ENCODE results near the gene WDR72. TPM values are rescaled to one million over a fixed set of nuclear protein-coding genes. Genes with fewer than 3 reads are reported as not detected.

The WDR72 gene
- total and polyA plus RNA-seq, 4 donors, result 6.1 to 55.4 (median 17.0) TPM

DNA sequence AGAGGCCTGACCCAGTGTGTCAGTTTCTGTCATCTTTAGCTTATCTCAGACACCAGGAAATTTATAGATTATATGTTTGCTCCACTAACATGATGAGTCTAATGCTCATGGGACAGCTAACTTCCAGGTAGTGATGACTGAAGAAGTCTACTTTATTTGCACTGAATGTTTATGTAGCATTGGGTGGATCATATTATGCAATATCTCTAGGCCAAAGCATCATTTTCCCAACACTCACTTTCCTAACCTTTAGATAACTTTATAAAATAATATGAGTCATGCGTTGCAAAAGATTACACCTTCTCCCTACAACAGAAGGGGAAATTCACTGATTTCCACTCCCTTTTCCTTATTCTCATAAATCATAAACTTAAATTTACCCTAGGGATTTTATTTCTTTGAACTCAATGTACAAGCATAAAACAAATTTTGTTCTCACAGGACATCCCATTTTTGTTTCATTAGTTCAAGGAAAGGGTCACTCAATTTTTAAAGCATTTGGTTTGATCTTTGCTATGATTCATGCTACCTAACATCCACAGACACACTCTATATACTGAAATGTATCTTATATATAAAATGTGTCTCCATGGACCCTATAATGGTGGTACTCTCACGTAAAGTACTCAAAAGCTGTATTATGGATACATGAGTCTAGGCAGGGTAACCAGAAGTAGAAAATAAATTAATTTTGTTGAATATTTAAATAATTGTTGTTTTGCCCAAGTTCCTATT, 225.2 kb downstream of the WDR72 start:
- 78% methylated on average over 2 of the region's 2 CpGs for WGBS
- DNase-seq (ENCODE audit: low spot score), result no peak
- Histone ChIP-seq H3K9ac (ENCODE audit: low read depth in 1 of 2, low read length in 2 of 2) (no peak overlapping the region), H3K27ac (ENCODE audit: low read depth in 1 of 2, low read length in 2 of 2) (no peak overlapping the region), H3K36me3 (ENCODE audit: control insufficient read depth in 4 of 4, insufficient read depth in 3 of 4, low read depth in 1 of 4, low read length in 3 of 4) (peaks cover 0 to 3% (median 0%) of the 10 kb centered on the region in 4 donors), H3K9me3 (ENCODE audit: control insufficient read depth in 4 of 4, low read length in 3 of 4) (no peaks in the 10 kb centered on the region), H3K27me3 (ENCODE audit: control insufficient read depth in 4 of 4, insufficient read depth in 4 of 4, low read length in 3 of 4) (no peaks in the 10 kb centered on the region), H3K4me3 (ENCODE audit: low read depth in 1 of 3, low read length in 3 of 3) (no peak overlapping the region), H3K4me1 (ENCODE audit: control insufficient read depth in 4 of 4, insufficient read depth in 4 of 4, low read length in 3 of 4) (no peaks in the 10 kb centered on the region)
- TF ChIP-seq, protein P1, sequence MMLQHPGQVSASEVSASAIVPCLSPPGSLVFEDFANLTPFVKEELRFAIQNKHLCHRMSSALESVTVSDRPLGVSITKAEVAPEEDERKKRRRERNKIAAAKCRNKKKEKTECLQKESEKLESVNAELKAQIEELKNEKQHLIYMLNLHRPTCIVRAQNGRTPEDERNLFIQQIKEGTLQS (IDR thresholded peaks at IDR 0.05), result peak; percentile 56
- TF ChIP-seq RXRA (IDR thresholded peaks at IDR 0.05), result peak in 1 of 2 donors; percentile 84
- peak; percentile 23 to 66 for TF ChIP-seq HNF4A (conservative IDR thresholded peaks at IDR 0.05)
- TF ChIP-seq, protein P2, sequence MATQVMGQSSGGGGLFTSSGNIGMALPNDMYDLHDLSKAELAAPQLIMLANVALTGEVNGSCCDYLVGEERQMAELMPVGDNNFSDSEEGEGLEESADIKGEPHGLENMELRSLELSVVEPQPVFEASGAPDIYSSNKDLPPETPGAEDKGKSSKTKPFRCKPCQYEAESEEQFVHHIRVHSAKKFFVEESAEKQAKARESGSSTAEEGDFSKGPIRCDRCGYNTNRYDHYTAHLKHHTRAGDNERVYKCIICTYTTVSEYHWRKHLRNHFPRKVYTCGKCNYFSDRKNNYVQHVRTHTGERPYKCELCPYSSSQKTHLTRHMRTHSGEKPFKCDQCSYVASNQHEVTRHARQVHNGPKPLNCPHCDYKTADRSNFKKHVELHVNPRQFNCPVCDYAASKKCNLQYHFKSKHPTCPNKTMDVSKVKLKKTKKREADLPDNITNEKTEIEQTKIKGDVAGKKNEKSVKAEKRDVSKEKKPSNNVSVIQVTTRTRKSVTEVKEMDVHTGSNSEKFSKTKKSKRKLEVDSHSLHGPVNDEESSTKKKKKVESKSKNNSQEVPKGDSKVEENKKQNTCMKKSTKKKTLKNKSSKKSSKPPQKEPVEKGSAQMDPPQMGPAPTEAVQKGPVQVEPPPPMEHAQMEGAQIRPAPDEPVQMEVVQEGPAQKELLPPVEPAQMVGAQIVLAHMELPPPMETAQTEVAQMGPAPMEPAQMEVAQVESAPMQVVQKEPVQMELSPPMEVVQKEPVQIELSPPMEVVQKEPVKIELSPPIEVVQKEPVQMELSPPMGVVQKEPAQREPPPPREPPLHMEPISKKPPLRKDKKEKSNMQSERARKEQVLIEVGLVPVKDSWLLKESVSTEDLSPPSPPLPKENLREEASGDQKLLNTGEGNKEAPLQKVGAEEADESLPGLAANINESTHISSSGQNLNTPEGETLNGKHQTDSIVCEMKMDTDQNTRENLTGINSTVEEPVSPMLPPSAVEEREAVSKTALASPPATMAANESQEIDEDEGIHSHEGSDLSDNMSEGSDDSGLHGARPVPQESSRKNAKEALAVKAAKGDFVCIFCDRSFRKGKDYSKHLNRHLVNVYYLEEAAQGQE (IDR thresholded peaks at IDR 0.05), result peak; percentile 75
- TF ChIP-seq GABPA (IDR thresholded peaks at IDR 0.05 in 1 of 2, conservative IDR thresholded peaks at IDR 0.05 in 1 of 2), result no peak
- TF ChIP-seq YY1 (IDR thresholded peaks at IDR 0.05), result peak; percentile 53
- TF ChIP-seq, protein P3, sequence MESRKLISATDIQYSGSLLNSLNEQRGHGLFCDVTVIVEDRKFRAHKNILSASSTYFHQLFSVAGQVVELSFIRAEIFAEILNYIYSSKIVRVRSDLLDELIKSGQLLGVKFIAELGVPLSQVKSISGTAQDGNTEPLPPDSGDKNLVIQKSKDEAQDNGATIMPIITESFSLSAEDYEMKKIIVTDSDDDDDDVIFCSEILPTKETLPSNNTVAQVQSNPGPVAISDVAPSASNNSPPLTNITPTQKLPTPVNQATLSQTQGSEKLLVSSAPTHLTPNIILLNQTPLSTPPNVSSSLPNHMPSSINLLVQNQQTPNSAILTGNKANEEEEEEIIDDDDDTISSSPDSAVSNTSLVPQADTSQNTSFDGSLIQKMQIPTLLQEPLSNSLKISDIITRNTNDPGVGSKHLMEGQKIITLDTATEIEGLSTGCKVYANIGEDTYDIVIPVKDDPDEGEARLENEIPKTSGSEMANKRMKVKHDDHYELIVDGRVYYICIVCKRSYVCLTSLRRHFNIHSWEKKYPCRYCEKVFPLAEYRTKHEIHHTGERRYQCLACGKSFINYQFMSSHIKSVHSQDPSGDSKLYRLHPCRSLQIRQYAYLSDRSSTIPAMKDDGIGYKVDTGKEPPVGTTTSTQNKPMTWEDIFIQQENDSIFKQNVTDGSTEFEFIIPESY (IDR thresholded peaks at IDR 0.05), result peak; percentile 63
- no peak for TF ChIP-seq SP1 (IDR thresholded peaks at IDR 0.05)
- no peak for TF ChIP-seq EGR1 (IDR thresholded peaks at IDR 0.05; ENCODE audit: low read depth in 2 of 2)
- TF ChIP-seq HNF4G (IDR thresholded peaks at IDR 0.05), result no peak
- no peak for TF ChIP-seq NR2F2 (IDR thresholded peaks at IDR 0.05)
- TF ChIP-seq, protein P4, sequence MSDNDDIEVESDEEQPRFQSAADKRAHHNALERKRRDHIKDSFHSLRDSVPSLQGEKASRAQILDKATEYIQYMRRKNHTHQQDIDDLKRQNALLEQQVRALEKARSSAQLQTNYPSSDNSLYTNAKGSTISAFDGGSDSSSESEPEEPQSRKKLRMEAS (IDR thresholded peaks at IDR 0.05), result peak; percentile 48
- TF ChIP-seq, protein P5, sequence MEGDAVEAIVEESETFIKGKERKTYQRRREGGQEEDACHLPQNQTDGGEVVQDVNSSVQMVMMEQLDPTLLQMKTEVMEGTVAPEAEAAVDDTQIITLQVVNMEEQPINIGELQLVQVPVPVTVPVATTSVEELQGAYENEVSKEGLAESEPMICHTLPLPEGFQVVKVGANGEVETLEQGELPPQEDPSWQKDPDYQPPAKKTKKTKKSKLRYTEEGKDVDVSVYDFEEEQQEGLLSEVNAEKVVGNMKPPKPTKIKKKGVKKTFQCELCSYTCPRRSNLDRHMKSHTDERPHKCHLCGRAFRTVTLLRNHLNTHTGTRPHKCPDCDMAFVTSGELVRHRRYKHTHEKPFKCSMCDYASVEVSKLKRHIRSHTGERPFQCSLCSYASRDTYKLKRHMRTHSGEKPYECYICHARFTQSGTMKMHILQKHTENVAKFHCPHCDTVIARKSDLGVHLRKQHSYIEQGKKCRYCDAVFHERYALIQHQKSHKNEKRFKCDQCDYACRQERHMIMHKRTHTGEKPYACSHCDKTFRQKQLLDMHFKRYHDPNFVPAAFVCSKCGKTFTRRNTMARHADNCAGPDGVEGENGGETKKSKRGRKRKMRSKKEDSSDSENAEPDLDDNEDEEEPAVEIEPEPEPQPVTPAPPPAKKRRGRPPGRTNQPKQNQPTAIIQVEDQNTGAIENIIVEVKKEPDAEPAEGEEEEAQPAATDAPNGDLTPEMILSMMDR (IDR thresholded peaks at IDR 0.05; ENCODE audit: low read depth, low read length, missing input control), result no peak
- peak; percentile 72 to 89 for TF ChIP-seq JUND (IDR thresholded peaks at IDR 0.05)
- TF ChIP-seq FOXA2 (IDR thresholded peaks at IDR 0.05), result peak; percentile 56
- no peak for TF ChIP-seq TAF1 (conservative IDR thresholded peaks at IDR 0.05)
- peak in 1 of 2 donors; percentile 40 for TF ChIP-seq RAD21 (IDR thresholded peaks at IDR 0.05)
- peak; percentile 43 for TF ChIP-seq FOXA1 (IDR thresholded peaks at IDR 0.05)

Data from liver (tissue), 9 donors.